Tibial artery (tissue), 4 donors: ENCODE results near the gene ALKBH1.
"Not testable (repeated sequence)": the region's sequence is repeated elsewhere in the genome, so short reads cannot be mapped to it uniquely, and the experiment has no call there.

Source experiments
- DNase-seq, 2 donors: peaks; one replicate each; pipeline ENCODE4 v3.0.0-alpha.2; 2019
- H3K27ac ChIP-seq, 2 donors: fragments of 200-600 bp; sonication (generic) in 1 of 2; 1 replicate in 1 of 2; 2 replicates in 1 of 2; pipeline ENCODE4 v1.5.1; 2018 to 2019; ENCODE audit warnings: mild to moderate bottlenecking in 1 of 2
- H3K27me3 ChIP-seq, 2 donors: fragments of 200-600 bp; sonication (generic) in 1 of 2; one replicate each; pipeline versions ENCODE4 v1.5.1 to v1.6.0; 2016 to 2019
- H3K36me3 ChIP-seq, 3 donors: fragments of 200-600 bp; sonication (generic) in 2 of 3; one replicate each; pipeline ENCODE4 v1.5.1; 2016 to 2019; ENCODE audit warnings: mild to moderate bottlenecking in 2 of 3
- H3K4me1 ChIP-seq, 4 donors: fragments of 200-600 bp; sonication (generic) in 2 of 4; 1 replicate in 3 of 4; 2 replicates in 1 of 4; pipeline ENCODE4 v1.5.1; 2016 to 2019
- H3K4me3 ChIP-seq, 2 donors: fragments of 200-600 bp; sonication (generic) in 1 of 2; 1 replicate in 1 of 2; 2 replicates in 1 of 2; pipeline ENCODE4 v1.5.1; 2018 to 2019; ENCODE audit warnings: mild to moderate bottlenecking in 2 of 2
- H3K9me3 ChIP-seq, 3 donors: fragments of 200-600 bp; sonication (generic) in 1 of 3; one replicate each; pipeline ENCODE4 v1.5.1; 2016 to 2019
- CTCF ChIP-seq, 2 experiments: fragments of 200-600 bp in 1 of 2; fragments of 450-650 bp in 1 of 2; IDR thresholded peaks; one replicate each; pipeline ENCODE4 v1.5.1; 2017 to 2019; ENCODE audit warnings: antibody characterized with exemption in 2 of 2, mild to moderate bottlenecking in 1 of 2, moderate library complexity in 1 of 2
- intact Hi-C: fragments of 100-400 bp; cut with DNase I; formaldehyde crosslinking; loops from one replicate; pipeline ENCODE4 v1.15.0; 2023; ENCODE audit warnings: low total_unique reads

ALKBH1 gene

GRCh38 chr14:77673193-77673592 lies 34.6 kb downstream of the ALKBH1 start:
- H3K36me3 ChIP-seq = peaks cover 40 to 64% (median 45%) of the 10 kb centered on the region in 3 donors
- no peak for TF ChIP-seq CTCF (IDR thresholded peaks at IDR 0.05)
- H3K9me3 ChIP-seq = no peaks in the 10 kb centered on the region
- H3K4me1 ChIP-seq = no peaks in the 10 kb centered on the region
- no peak overlapping the region for H3K27ac ChIP-seq
- intact Hi-C loops = no loop called here
- no peak overlapping the region for H3K4me3 ChIP-seq
- no peaks in the 10 kb centered on the region for H3K27me3 ChIP-seq
- no peak for DNase-seq

GRCh38 chr14:77667331-77667730 lies 40.5 kb downstream of the ALKBH1 start:
- H3K36me3 ChIP-seq = peaks cover 5 to 9% (median 7%) of the 10 kb centered on the region in 3 donors
- H3K27ac ChIP-seq = no peak overlapping the region
- no peak for DNase-seq
- no peaks in the 10 kb centered on the region for H3K9me3 ChIP-seq
- no peaks in the 10 kb centered on the region for H3K27me3 ChIP-seq
- intact Hi-C loops = no loop called here
- H3K4me1 ChIP-seq = no peaks in the 10 kb centered on the region
- TF ChIP-seq CTCF (IDR thresholded peaks at IDR 0.05) = no peak
- H3K4me3 ChIP-seq = no peak overlapping the region

GRCh38 chr14:77663293-77663692 lies 44.5 kb downstream of the ALKBH1 start:
- Histone ChIP-seq H3K27me3 (no peaks in the 10 kb centered on the region), H3K4me1 (no peaks in the 10 kb centered on the region), H3K4me3 (no peak overlapping the region), H3K27ac (no peak overlapping the region), H3K9me3 (no peaks in the 10 kb centered on the region), H3K36me3 (no peaks in the 10 kb centered on the region)
- no peak for TF ChIP-seq CTCF (IDR thresholded peaks at IDR 0.05)
- intact Hi-C loops = no loop called here
- DNase-seq = no peak

- H3K27ac ChIP-seq, H3K9me3 ChIP-seq, DNase-seq, H3K4me1 ChIP-seq, H3K36me3 ChIP-seq, H3K27me3 ChIP-seq, intact Hi-C loops, H3K4me3 ChIP-seq: not testable (repeated sequence)
Observed at GRCh38 chr14:77661562-77661961, 46.3 kb downstream of the ALKBH1 start.

- no peak overlapping the region for H3K27ac ChIP-seq
- no peak for DNase-seq
Observed at GRCh38 chr14:77660754-77661153, 47.1 kb downstream of the ALKBH1 start.

GRCh38 chr14:77659831-77660230 lies 48.0 kb downstream of the ALKBH1 start:
- no peak overlapping the region for H3K27ac ChIP-seq
- intact Hi-C loops = no loop called here

More at GRCh38 chr14:77660754-77661153, 47.1 kb downstream of the ALKBH1 start:
- Histone ChIP-seq H3K36me3 (no peaks in the 10 kb centered on the region), H3K4me3 (no peak overlapping the region), H3K9me3 (no peaks in the 10 kb centered on the region), H3K27me3 (no peaks in the 10 kb centered on the region), H3K4me1 (no peaks in the 10 kb centered on the region)
- intact Hi-C loops = no loop called here
- no peak for TF ChIP-seq CTCF (IDR thresholded peaks at IDR 0.05)

More at GRCh38 chr14:77659831-77660230, 48.0 kb downstream of the ALKBH1 start:
- Histone ChIP-seq H3K36me3 (no peaks in the 10 kb centered on the region), H3K9me3 (no peaks in the 10 kb centered on the region), H3K4me3 (no peak overlapping the region), H3K27me3 (no peaks in the 10 kb centered on the region), H3K4me1 (no peaks in the 10 kb centered on the region)
- no peak for TF ChIP-seq CTCF (IDR thresholded peaks at IDR 0.05)
- DNase-seq = no peak
